ENCODE data around the gene TFEB.

The TFEB gene

DNA sequence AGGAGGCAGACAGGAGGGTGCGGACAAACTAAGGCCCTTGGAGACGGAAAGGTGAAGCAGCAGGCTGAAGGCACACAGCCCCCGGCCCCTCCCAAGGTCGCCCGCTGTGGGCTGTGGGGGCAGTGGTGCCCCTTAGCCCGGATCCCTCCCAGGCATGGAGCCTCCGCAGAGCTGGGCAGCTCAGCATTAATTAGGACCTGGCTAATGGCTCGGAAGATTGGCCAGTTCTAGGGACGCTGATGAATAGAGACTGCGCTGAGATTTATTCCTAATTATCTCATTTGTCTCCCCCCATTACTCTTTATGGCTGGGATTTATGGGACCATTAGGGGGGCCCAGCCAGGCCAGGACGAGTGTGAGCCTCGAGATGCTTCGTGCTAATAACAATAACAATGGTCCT is 76.8 kb downstream of the TFEB start:
- Histone ChIP-seq H3K36me3 (ENCODE audit: control insufficient read depth in 1 of 2, insufficient read depth in 2 of 2, low read length in 2 of 2) (peaks cover 9 to 12% of the 10 kb centered on the region in 2 experiments), H2AK5ac (ENCODE audit: low read length) (no peak overlapping the region), H3K4me2 (ENCODE audit: low read length) (no peak overlapping the region), H3K27me3 (ENCODE audit: insufficient read depth, low read length) (no peaks in the 10 kb centered on the region), H3K14ac (ENCODE audit: low read length) (no peak overlapping the region), H2BK12ac (ENCODE audit: low read length) (no peak overlapping the region), H3K4ac (ENCODE audit: low read depth, low read length) (no peak overlapping the region), H3K18ac (ENCODE audit: low read length) (no peak overlapping the region), H3K4me1 (ENCODE audit: control insufficient read depth in 1 of 2, insufficient read depth in 2 of 2, low read length in 2 of 2) (peaks cover 28 to 30% of the 10 kb centered on the region in 2 experiments), H3K9ac (ENCODE audit: low read length) (no peak overlapping the region), H3K4me3 (ENCODE audit: low read depth, low read length) (no peak overlapping the region), H2BK120ac (ENCODE audit: insufficient read depth, low read length, poor library complexity) (no peak overlapping the region), H3K79me2 (ENCODE audit: control insufficient read depth, insufficient read depth, low read length, poor library complexity) (no peaks in the 10 kb centered on the region), H3K27ac (ENCODE audit: low read depth, low read length) (no peak overlapping the region), H2AFZ (ENCODE audit: insufficient read depth, low read length, poor library complexity) (no peak overlapping the region), H3K9me3 (ENCODE audit: insufficient read depth, low read depth, low read length) (no peaks in the 10 kb centered on the region), H4K91ac (ENCODE audit: low read depth, low read length) (no peak overlapping the region), H3K23ac (ENCODE audit: low read length) (no peak overlapping the region), H3K79me1 (ENCODE audit: low read length) (peaks cover 11% of the 10 kb centered on the region), H4K8ac (ENCODE audit: low read depth, low read length) (no peak overlapping the region), H4K12ac (ENCODE audit: low read depth, low read length) (no peak overlapping the region), H2BK5ac (ENCODE audit: low read depth, low read length, poor library complexity) (no peak overlapping the region)
- no CpG with 5 or more reads among the region's 13 CpGs for WGBS (ENCODE audit: extremely low coverage, insufficient coverage, insufficient read length)
- DNase-seq: no peak

DNA sequence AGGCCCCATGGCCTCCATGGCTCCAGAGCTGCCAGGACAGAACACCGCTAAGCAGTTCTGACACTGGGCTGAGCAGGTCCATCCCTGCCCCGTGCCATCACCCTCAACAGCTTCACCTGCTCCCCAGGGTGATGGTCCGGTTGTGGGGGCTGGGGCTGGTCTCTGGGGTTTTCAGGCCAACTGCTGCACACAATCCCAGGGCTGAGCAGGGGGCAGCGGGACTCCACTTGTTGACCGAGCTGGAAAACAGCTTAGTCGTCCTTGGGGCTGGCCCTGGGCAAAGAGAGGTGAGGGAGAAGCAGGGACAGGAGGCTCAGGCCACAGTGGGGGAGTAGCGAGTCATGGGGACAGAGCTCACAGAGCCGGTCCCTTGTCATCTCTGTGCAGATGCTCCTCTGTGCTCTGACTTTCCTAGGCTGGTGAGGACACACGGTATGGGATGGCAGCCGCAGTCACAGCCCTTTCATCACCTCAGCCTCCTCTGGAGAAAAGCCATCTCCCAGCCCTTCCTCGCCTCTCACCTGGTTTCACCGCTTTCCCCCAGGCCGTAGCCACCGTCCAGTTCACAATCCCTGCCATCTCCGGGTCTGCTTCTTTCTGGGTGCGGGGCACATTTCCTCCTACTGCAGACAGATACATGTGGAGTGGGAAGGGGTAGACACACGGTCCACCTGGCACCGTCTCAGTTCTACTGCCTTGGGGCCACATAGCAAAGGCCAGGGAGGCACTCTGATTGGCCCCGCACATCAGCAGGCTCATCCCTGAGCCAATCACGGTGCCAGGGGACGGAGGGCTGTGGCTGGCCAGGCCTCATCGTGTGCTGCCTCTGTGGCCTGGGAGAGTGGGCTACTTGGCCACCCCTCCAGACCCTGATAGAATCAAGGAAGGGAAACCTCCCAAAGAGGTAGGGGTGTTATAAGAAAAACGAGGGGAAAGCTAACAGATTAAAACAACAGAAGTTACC is 78.0 kb downstream of the TFEB start:
- peak overlapping the region; percentile 63 for H2AK5ac ChIP-seq (ENCODE audit: low read length)
- H3K27me3 ChIP-seq (ENCODE audit: insufficient read depth, low read length): no peaks in the 10 kb centered on the region
- no peak overlapping the region for H3K9ac ChIP-seq (ENCODE audit: low read length)
- DNase-seq: no peak
- no peak overlapping the region for H3K18ac ChIP-seq (ENCODE audit: low read length)
- no CpG with 5 or more reads among the region's 23 CpGs for WGBS (ENCODE audit: extremely low coverage, insufficient coverage, insufficient read length)
- no peak overlapping the region for H3K4me2 ChIP-seq (ENCODE audit: low read length)
- H4K12ac ChIP-seq (ENCODE audit: low read depth, low read length): no peak overlapping the region
- H3K4me1 ChIP-seq (ENCODE audit: control insufficient read depth in 1 of 2, insufficient read depth in 2 of 2, low read length in 2 of 2): peaks cover 37% of the 10 kb centered on the region in 2 experiments
- H4K91ac ChIP-seq (ENCODE audit: low read depth, low read length): peak overlapping the region; percentile 31
- no peak overlapping the region for H2BK5ac ChIP-seq (ENCODE audit: low read depth, low read length, poor library complexity)
- no peak overlapping the region for H2BK120ac ChIP-seq (ENCODE audit: insufficient read depth, low read length, poor library complexity)
- H3K9me3 ChIP-seq (ENCODE audit: insufficient read depth, low read depth, low read length): no peaks in the 10 kb centered on the region
- H3K4me3 ChIP-seq (ENCODE audit: low read depth, low read length): no peak overlapping the region
- peaks cover 11% of the 10 kb centered on the region for H3K79me1 ChIP-seq (ENCODE audit: low read length)
- H3K4ac ChIP-seq (ENCODE audit: low read depth, low read length): no peak overlapping the region
- H3K23ac ChIP-seq (ENCODE audit: low read length): no peak overlapping the region
- H3K14ac ChIP-seq (ENCODE audit: low read length): peak overlapping the region; percentile 29
- no peaks in the 10 kb centered on the region for H3K79me2 ChIP-seq (ENCODE audit: control insufficient read depth, insufficient read depth, low read length, poor library complexity)
- H2BK12ac ChIP-seq (ENCODE audit: low read length): peak overlapping the region; percentile 74
- no peak overlapping the region for H2AFZ ChIP-seq (ENCODE audit: insufficient read depth, low read length, poor library complexity)
- H4K8ac ChIP-seq (ENCODE audit: low read depth, low read length): no peak overlapping the region
- peaks cover 14 to 20% of the 10 kb centered on the region in 2 experiments for H3K36me3 ChIP-seq (ENCODE audit: control insufficient read depth in 1 of 2, insufficient read depth in 2 of 2, low read length in 2 of 2)
- H3K27ac ChIP-seq (ENCODE audit: low read depth, low read length): no peak overlapping the region

DNA sequence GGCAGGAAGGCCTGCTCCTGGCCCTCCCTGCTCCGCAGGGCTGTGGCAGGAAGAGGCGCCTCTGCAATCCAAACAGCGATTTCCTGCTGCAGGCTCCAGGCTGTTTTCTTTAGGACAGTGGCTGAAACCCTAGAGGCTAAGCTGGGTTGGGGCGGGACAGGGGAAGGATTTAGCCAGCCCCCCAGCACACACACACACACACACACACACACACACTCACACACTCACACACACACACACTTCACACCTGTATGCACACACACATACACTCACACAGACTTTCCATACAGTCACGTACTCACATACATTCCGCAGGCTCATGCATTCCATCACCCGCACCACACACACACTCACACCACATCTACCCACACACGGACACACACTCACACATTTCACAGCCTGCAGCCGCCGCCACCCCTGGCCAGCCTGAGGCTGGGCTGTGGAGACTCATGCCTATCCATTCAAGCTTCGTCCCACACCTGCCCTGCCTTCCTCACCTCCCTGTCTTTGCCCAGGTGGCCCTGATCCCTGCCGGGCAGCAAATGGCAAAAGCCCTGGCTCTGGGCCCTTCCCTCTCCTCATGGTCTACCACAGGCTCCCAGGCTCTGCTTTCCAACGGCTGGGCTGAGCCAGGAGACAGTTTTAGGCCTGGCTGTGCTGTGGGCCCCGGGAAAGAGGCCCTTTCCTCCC is 79.3 kb downstream of the TFEB start:
- Histone ChIP-seq H3K23ac (ENCODE audit: low read length) (no peak overlapping the region), H3K79me2 (ENCODE audit: control insufficient read depth, insufficient read depth, low read length, poor library complexity) (no peaks in the 10 kb centered on the region), H4K12ac (ENCODE audit: low read depth, low read length) (peak overlapping the region; percentile 7), H3K4ac (ENCODE audit: low read depth, low read length) (no peak overlapping the region), H2BK12ac (ENCODE audit: low read length) (peak overlapping the region; percentile 30), H3K79me1 (ENCODE audit: low read length) (peaks cover 11% of the 10 kb centered on the region), H3K4me2 (ENCODE audit: low read length) (peak overlapping the region; percentile 13), H4K8ac (ENCODE audit: low read depth, low read length) (peak overlapping the region; percentile 63), H3K9ac (ENCODE audit: low read length) (no peak overlapping the region), H3K4me3 (ENCODE audit: low read depth, low read length) (peak overlapping the region; percentile 21), H3K36me3 (ENCODE audit: control insufficient read depth in 1 of 2, insufficient read depth in 2 of 2, low read length in 2 of 2) (peaks cover 26 to 33% of the 10 kb centered on the region in 2 experiments), H3K9me3 (ENCODE audit: insufficient read depth, low read depth, low read length) (no peaks in the 10 kb centered on the region), H2BK5ac (ENCODE audit: low read depth, low read length, poor library complexity) (peak overlapping the region; percentile 5), H4K91ac (ENCODE audit: low read depth, low read length) (peak overlapping the region; percentile 67), H3K27ac (ENCODE audit: low read depth, low read length) (peak overlapping the region; percentile 86), H2AFZ (ENCODE audit: insufficient read depth, low read length, poor library complexity) (peak overlapping the region; percentile 12), H2BK120ac (ENCODE audit: insufficient read depth, low read length, poor library complexity) (peak overlapping the region; percentile 47), H3K18ac (ENCODE audit: low read length) (peak overlapping the region; percentile 61), H3K27me3 (ENCODE audit: insufficient read depth, low read length) (no peaks in the 10 kb centered on the region), H3K14ac (ENCODE audit: low read length) (peak overlapping the region; percentile 29), H3K4me1 (ENCODE audit: control insufficient read depth in 1 of 2, insufficient read depth in 2 of 2, low read length in 2 of 2) (peaks cover 45 to 48% of the 10 kb centered on the region in 2 experiments), H2AK5ac (ENCODE audit: low read length) (peak overlapping the region; percentile 16)
- WGBS (ENCODE audit: extremely low coverage, insufficient coverage, insufficient read length): 100% methylated on average over 2 of the region's 14 CpGs
- DNase-seq: peak; percentile 48 to 54

DNA sequence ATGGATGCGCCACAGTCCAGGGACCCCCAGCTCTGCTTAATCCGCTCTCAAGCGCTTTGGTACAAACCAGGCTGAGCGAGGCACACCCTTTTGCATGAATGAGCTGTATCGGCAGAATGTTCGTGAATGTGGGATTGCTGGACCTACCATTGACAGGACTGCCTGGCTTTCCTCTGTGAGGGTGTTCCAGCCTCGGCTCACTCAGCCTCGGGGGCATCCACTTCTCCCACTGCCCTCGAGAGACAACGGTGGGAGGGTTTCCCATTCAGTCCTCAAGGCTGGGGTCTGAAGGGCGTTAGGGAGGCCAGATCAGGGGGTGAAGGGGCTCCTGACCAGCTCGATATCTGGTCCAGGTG is 79.8 kb downstream of the TFEB start:
- H3K4me1 ChIP-seq (ENCODE audit: control insufficient read depth in 1 of 2, insufficient read depth in 2 of 2, low read length in 2 of 2): peaks cover 46 to 49% of the 10 kb centered on the region in 2 experiments
- H3K27me3 ChIP-seq (ENCODE audit: insufficient read depth, low read length): no peaks in the 10 kb centered on the region
- H3K23ac ChIP-seq (ENCODE audit: low read length): no peak overlapping the region
- peaks cover 11% of the 10 kb centered on the region for H3K79me1 ChIP-seq (ENCODE audit: low read length)
- no peak overlapping the region for H3K4me3 ChIP-seq (ENCODE audit: low read depth, low read length)
- H3K27ac ChIP-seq (ENCODE audit: low read depth, low read length): peak overlapping the region; percentile 86
- WGBS (ENCODE audit: extremely low coverage, insufficient coverage, insufficient read length): no CpG with 5 or more reads among the region's 12 CpGs
- H4K12ac ChIP-seq (ENCODE audit: low read depth, low read length): no peak overlapping the region
- peak overlapping the region; percentile 26 for H3K4me2 ChIP-seq (ENCODE audit: low read length)
- no peak overlapping the region for H3K4ac ChIP-seq (ENCODE audit: low read depth, low read length)
- no peaks in the 10 kb centered on the region for H3K9me3 ChIP-seq (ENCODE audit: insufficient read depth, low read depth, low read length)
- peak in 1 of 2 donors; percentile 24 for DNase-seq
- peak overlapping the region; percentile 50 for H2AK5ac ChIP-seq (ENCODE audit: low read length)
- H2BK120ac ChIP-seq (ENCODE audit: insufficient read depth, low read length, poor library complexity): peak overlapping the region; percentile 47
- H2BK5ac ChIP-seq (ENCODE audit: low read depth, low read length, poor library complexity): no peak overlapping the region
- no peaks in the 10 kb centered on the region for H3K79me2 ChIP-seq (ENCODE audit: control insufficient read depth, insufficient read depth, low read length, poor library complexity)
- H2AFZ ChIP-seq (ENCODE audit: insufficient read depth, low read length, poor library complexity): no peak overlapping the region
- peak overlapping the region; percentile 37 for H3K14ac ChIP-seq (ENCODE audit: low read length)
- peak overlapping the region; percentile 63 for H4K8ac ChIP-seq (ENCODE audit: low read depth, low read length)
- peak overlapping the region; percentile 26 for H2BK12ac ChIP-seq (ENCODE audit: low read length)
- peaks cover 31 to 38% of the 10 kb centered on the region in 2 experiments for H3K36me3 ChIP-seq (ENCODE audit: control insufficient read depth in 1 of 2, insufficient read depth in 2 of 2, low read length in 2 of 2)
- peak overlapping the region; percentile 26 for H3K18ac ChIP-seq (ENCODE audit: low read length)
- H4K91ac ChIP-seq (ENCODE audit: low read depth, low read length): peak overlapping the region; percentile 67
- no peak overlapping the region for H3K9ac ChIP-seq (ENCODE audit: low read length)
